GM23338 (cell line): Measurements from ENCODE around the gene NFE2. TPM values are rescaled to one million over a fixed set of nuclear protein-coding genes. Genes with fewer than 3 reads are reported as not detected.

Experiments
- ATAC-seq: fragments of 200-7000 bp; cut with Tn5 transposase; 3 replicates; pipeline ENCODE4 v1.9.1; 2020
- DNase-seq: peaks from one replicate; pipeline ENCODE4 v3.0.0-alpha.2; 2015; ENCODE audit warnings: low spot score
- H2AFZ ChIP-seq: fragments of 200-600 bp; sonication (generic); 2 replicates; pipeline ENCODE4 v1.8.0; 2016; ENCODE audit warnings: antibody characterized with exemption, mild to moderate bottlenecking, moderate library complexity
- H3F3A ChIP-seq: fragments of 200-600 bp; sonication (generic); replicated peaks from 2 replicates; pipeline ENCODE4 v1.8.0; 2017; ENCODE audit warnings: antibody characterized with exemption, mixed run types, low read depth
- H3K27ac ChIP-seq: fragments of 200-600 bp; sonication (generic); 2 replicates; pipeline ENCODE4 v1.6.1; 2016; ENCODE audit warnings: low read depth
- H3K27me3 ChIP-seq: fragments of 200-600 bp; sonication (generic); 2 replicates; pipeline ENCODE4 v1.8.0; 2016; ENCODE audit warnings: mild to moderate bottlenecking, mixed run types, moderate library complexity; ENCODE audit not compliant: insufficient read depth
- H3K36me3 ChIP-seq: fragments of 200-600 bp; sonication (generic); 2 replicates; pipeline ENCODE4 v1.8.0; 2016; ENCODE audit warnings: mild to moderate bottlenecking; ENCODE audit not compliant: insufficient read depth
- H3K4me1 ChIP-seq: fragments of 200-600 bp; sonication (generic); 2 replicates; pipeline ENCODE4 v1.8.0; 2016; ENCODE audit warnings: mild to moderate bottlenecking, moderate library complexity; ENCODE audit not compliant: insufficient read depth
- H3K4me2 ChIP-seq: fragments of 200-600 bp; sonication (generic); 2 replicates; pipeline ENCODE4 v1.7.1; 2017; ENCODE audit warnings: mixed run types
- H3K4me3 ChIP-seq: fragments of 200-600 bp; sonication (generic); 2 replicates; pipeline ENCODE4 v1.6.1; 2016; ENCODE audit warnings: mixed run types
- H3K79me2 ChIP-seq: fragments of 200-600 bp; sonication (generic); replicated peaks from 2 replicates; pipeline ENCODE4 v1.8.0; 2017; ENCODE audit warnings: mild to moderate bottlenecking; ENCODE audit not compliant: insufficient read depth
- H3K9me2 ChIP-seq: fragments of 200-600 bp; sonication (generic); 2 replicates; pipeline ENCODE4 v1.8.0; 2017; ENCODE audit not compliant: insufficient read depth
- H4K20me1 ChIP-seq: fragments of 200-600 bp; sonication (generic); replicated peaks from 2 replicates; pipeline ENCODE4 v1.8.0; 2017; ENCODE audit warnings: mild to moderate bottlenecking; ENCODE audit not compliant: insufficient read depth
- H3K27ac Mint-ChIP-seq: 2 replicates; pipeline ENCODE4 v1.8.0; 2020; ENCODE audit warnings: inconsistent platforms, mild to moderate bottlenecking, moderate library complexity, mixed read lengths
- H3K27me3 Mint-ChIP-seq: 3 replicates; pipeline ENCODE4 v1.8.0; 2022; ENCODE audit warnings: low read depth, mild to moderate bottlenecking, moderate library complexity, mixed read lengths, inconsistent platforms; ENCODE audit not compliant: insufficient read depth, poor library complexity
- H3K36me3 Mint-ChIP-seq: 3 replicates; pipeline ENCODE4 v1.8.0; 2021; ENCODE audit warnings: low read depth, mild to moderate bottlenecking, inconsistent platforms, moderate library complexity, mixed read lengths
- H3K4me1 Mint-ChIP-seq: 3 replicates; pipeline ENCODE4 v1.8.0; 2020; ENCODE audit warnings: mild to moderate bottlenecking, inconsistent platforms, mixed read lengths
- H3K4me3 Mint-ChIP-seq: 3 replicates; pipeline ENCODE4 v1.8.0; 2021; ENCODE audit warnings: moderate library complexity, mild to moderate bottlenecking, inconsistent platforms, mixed read lengths
- H3K9me3 Mint-ChIP-seq: 3 replicates; pipeline ENCODE4 v1.8.0; 2020; ENCODE audit warnings: moderate library complexity, mild to moderate bottlenecking, inconsistent platforms, mixed read lengths
- CREB1 ChIP-seq: fragments of 250-450 bp; sonication (Bioruptor Pico); IDR thresholded peaks from 2 replicates; pipeline ENCODE4 v1.5.0; 2020; ENCODE audit warnings: low read depth, mild to moderate bottlenecking, moderate library complexity
- EZH2 ChIP-seq: fragments of 200-600 bp; sonication (generic); IDR thresholded peaks from one replicate; pipeline ENCODE4 v1.8.0; 2017; ENCODE audit warnings: antibody characterized with exemption, mild to moderate bottlenecking, low read depth; ENCODE audit not compliant: unreplicated experiment
- EZH2phosphoT487 ChIP-seq: fragments of 200-600 bp; sonication (generic); IDR thresholded peaks from one replicate; pipeline ENCODE4 v1.8.1; 2018; ENCODE audit warnings: antibody characterized with exemption; ENCODE audit not compliant: unreplicated experiment
- NANOG ChIP-seq: IDR thresholded peaks from 2 replicates; pipeline ENCODE4 v1.6.1; 2016; ENCODE audit warnings: antibody characterized with exemption, borderline replicate concordance
- POLR2AphosphoS5 ChIP-seq: IDR thresholded peaks from 2 replicates; pipeline ENCODE4 v1.6.1; 2016; ENCODE audit warnings: antibody characterized with exemption, low read depth
- ZNF114 ChIP-seq: fragments of 250-450 bp; sonication (Bioruptor Pico); IDR thresholded peaks from 2 replicates; pipeline ENCODE4 v1.5.0; 2020; ENCODE audit warnings: mild to moderate bottlenecking, moderate library complexity
- polyA plus RNA-seq: library from polyadenylated mRNA; unstranded; fragments of >200 nt; fragmentation: Nextera tagmentation; extraction: Ambion mirVana; gene quantifications from 2 replicates; pipeline ENCODE4 v1.2.1, GENCODE V29; 2016
- total RNA-seq: library from RNA; depleted of rRNA; stranded (reverse); fragments of >200 nt; shearing (Covaris generic); gene quantifications from 2 replicates; pipeline ENCODE4 v1.2.3, GENCODE V29; 2014
- TF ChIP-seq, protein P1 (sequence below): fragments of 250-450 bp; sonication (Bioruptor Pico); IDR thresholded peaks from 2 replicates; pipeline ENCODE4 v1.5.0; 2020; ENCODE audit warnings: mild to moderate bottlenecking, moderate library complexity
- TF ChIP-seq, protein P2 (sequence below): IDR thresholded peaks from one replicate; pipeline ENCODE4 v1.6.1; 2018; ENCODE audit warnings: antibody characterized with exemption; ENCODE audit not compliant: unreplicated experiment

The NFE2 gene
- total and polyA plus RNA-seq, 2 experiments from 2014 or later: 1.3 to 1.8 TPM

DNA sequence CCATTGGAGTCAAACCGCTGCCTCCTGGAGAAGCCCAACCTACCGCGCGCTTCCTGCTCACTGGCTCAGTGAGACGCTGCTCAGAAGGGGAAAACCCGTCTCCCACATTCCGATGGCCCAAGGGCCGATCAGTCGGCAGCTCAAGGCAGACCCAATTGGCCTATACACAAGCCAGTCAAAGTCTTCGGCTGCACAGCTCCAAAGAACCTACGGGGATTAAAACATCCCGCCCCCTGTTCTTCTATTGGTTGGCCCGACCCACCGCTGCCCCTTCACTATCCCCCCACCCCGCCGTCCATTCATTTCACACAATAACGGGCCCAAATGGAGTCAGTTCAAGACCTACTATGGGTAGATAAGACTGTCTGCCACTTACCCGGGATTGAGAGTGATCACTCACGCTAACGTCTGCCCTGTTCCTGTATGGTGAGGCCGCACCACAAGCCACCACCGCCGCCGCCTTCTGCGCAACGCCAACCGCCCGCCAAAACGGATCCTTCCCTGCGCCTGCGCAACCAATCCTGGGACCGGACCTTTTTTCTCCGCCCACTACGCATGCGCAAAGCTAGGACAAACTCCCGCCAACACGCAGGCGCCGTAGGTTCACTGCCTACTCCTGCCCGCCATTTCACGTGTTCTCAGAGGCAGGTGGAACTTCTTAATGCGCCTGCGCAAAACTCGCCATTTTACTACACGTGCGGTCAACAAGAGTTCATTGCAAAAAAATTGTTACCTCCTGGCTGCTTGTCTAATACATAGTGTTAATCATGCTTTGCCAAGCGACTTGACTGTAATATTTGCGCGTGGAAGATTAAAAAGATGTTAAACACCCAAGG, 21.0 kb downstream of the NFE2 start, which contains the start of gene CBX5:
Gene CBX5 (minus strand): TSS at position 491 of the 836 bp plus-strand sequence. CDS start 22,472 bp downstream, outside the sequence.
- Histone ChIP-seq H3K4me3 (peak within 1 kb of the TSS; percentile 94), H3K27ac (peak within 1 kb of the TSS; percentile 97), H4K20me1 (peaks cover 46% of the 10 kb centered on the region), H3K27me3 (no peaks in the 10 kb centered on the region), H3K79me2 (peaks cover 87% of the 10 kb centered on the region), H2AFZ (no peak within 1 kb of the TSS), H3K36me3 (peaks cover 34% of the 10 kb centered on the region), H3K4me2 (peak within 1 kb of the TSS; percentile 95), H3F3A (peaks cover 30% of the 10 kb centered on the region), H3K4me1 (peaks cover 43% of the 10 kb centered on the region), H3K9me2 (no peaks in the 10 kb centered on the region)
- Mint-ChIP-seq H3K4me3 (no peak within 1 kb of the TSS), H3K27me3 (peaks cover 14% of the 10 kb centered on the region), H3K36me3 (peaks cover 5% of the 10 kb centered on the region), H3K4me1 (peaks cover 48% of the 10 kb centered on the region), H3K9me3 (peaks cover 7% of the 10 kb centered on the region; the same call in 1 of the 3 replicates), H3K27ac (no peak within 1 kb of the TSS)
- ATAC-seq (peak; percentile 82), DNase-seq (peak; percentile 99)
- TF ChIP-seq EZH2phosphoT487 (no peak), POLR2AphosphoS5 (peak; percentile 92), CREB1 (CRISPR knock-in tag) (no peak), NANOG (no peak), ZNF114 (CRISPR knock-in tag) (no peak), EZH2 (no peak)
- TF ChIP-seq, protein P1, sequence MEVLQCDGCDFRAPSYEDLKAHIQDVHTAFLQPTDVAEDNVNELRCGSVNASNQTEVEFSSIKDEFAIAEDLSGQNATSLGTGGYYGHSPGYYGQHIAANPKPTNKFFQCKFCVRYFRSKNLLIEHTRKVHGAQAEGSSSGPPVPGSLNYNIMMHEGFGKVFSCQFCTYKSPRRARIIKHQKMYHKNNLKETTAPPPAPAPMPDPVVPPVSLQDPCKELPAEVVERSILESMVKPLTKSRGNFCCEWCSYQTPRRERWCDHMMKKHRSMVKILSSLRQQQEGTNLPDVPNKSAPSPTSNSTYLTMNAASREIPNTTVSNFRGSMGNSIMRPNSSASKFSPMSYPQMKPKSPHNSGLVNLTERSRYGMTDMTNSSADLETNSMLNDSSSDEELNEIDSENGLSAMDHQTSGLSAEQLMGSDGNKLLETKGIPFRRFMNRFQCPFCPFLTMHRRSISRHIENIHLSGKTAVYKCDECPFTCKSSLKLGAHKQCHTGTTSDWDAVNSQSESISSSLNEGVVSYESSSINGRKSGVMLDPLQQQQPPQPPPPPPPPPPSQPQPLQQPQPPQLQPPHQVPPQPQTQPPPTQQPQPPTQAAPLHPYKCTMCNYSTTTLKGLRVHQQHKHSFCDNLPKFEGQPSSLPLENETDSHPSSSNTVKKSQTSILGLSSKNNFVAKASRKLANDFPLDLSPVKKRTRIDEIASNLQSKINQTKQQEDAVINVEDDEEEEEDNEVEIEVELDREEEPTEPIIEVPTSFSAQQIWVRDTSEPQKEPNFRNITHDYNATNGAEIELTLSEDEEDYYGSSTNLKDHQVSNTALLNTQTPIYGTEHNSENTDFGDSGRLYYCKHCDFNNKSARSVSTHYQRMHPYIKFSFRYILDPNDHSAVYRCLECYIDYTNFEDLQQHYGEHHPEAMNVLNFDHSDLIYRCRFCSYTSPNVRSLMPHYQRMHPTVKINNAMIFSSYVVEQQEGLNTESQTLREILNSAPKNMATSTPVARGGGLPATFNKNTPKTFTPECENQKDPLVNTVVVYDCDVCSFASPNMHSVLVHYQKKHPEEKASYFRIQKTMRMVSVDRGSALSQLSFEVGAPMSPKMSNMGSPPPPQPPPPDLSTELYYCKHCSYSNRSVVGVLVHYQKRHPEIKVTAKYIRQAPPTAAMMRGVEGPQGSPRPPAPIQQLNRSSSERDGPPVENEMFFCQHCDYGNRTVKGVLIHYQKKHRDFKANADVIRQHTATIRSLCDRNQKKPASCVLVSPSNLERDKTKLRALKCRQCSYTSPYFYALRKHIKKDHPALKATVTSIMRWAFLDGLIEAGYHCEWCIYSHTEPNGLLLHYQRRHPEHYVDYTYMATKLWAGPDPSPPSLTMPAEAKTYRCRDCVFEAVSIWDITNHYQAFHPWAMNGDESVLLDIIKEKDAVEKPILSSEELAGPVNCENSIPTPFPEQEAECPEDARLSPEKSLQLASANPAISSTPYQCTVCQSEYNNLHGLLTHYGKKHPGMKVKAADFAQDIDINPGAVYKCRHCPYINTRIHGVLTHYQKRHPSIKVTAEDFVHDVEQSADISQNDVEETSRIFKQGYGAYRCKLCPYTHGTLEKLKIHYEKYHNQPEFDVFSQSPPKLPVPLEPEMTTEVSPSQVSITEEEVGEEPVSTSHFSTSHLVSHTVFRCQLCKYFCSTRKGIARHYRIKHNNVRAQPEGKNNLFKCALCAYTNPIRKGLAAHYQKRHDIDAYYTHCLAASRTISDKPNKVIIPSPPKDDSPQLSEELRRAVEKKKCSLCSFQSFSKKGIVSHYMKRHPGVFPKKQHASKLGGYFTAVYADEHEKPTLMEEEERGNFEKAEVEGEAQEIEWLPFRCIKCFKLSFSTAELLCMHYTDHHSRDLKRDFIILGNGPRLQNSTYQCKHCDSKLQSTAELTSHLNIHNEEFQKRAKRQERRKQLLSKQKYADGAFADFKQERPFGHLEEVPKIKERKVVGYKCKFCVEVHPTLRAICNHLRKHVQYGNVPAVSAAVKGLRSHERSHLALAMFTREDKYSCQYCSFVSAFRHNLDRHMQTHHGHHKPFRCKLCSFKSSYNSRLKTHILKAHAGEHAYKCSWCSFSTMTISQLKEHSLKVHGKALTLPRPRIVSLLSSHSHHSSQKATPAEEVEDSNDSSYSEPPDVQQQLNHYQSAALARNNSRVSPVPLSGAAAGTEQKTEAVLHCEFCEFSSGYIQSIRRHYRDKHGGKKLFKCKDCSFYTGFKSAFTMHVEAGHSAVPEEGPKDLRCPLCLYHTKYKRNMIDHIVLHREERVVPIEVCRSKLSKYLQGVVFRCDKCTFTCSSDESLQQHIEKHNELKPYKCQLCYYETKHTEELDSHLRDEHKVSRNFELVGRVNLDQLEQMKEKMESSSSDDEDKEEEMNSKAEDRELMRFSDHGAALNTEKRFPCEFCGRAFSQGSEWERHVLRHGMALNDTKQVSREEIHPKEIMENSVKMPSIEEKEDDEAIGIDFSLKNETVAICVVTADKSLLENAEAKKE (CRISPR knock-in tag): no peak
- TF ChIP-seq, protein P2, sequence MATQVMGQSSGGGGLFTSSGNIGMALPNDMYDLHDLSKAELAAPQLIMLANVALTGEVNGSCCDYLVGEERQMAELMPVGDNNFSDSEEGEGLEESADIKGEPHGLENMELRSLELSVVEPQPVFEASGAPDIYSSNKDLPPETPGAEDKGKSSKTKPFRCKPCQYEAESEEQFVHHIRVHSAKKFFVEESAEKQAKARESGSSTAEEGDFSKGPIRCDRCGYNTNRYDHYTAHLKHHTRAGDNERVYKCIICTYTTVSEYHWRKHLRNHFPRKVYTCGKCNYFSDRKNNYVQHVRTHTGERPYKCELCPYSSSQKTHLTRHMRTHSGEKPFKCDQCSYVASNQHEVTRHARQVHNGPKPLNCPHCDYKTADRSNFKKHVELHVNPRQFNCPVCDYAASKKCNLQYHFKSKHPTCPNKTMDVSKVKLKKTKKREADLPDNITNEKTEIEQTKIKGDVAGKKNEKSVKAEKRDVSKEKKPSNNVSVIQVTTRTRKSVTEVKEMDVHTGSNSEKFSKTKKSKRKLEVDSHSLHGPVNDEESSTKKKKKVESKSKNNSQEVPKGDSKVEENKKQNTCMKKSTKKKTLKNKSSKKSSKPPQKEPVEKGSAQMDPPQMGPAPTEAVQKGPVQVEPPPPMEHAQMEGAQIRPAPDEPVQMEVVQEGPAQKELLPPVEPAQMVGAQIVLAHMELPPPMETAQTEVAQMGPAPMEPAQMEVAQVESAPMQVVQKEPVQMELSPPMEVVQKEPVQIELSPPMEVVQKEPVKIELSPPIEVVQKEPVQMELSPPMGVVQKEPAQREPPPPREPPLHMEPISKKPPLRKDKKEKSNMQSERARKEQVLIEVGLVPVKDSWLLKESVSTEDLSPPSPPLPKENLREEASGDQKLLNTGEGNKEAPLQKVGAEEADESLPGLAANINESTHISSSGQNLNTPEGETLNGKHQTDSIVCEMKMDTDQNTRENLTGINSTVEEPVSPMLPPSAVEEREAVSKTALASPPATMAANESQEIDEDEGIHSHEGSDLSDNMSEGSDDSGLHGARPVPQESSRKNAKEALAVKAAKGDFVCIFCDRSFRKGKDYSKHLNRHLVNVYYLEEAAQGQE: no peak
